ENCODE measurements around the gene ZNF358.
"Not testable (repeated sequence)": the region's sequence is repeated elsewhere in the genome, so short reads cannot be mapped to it uniquely, and the experiment has no call there.

The ZNF358 gene

DNA sequence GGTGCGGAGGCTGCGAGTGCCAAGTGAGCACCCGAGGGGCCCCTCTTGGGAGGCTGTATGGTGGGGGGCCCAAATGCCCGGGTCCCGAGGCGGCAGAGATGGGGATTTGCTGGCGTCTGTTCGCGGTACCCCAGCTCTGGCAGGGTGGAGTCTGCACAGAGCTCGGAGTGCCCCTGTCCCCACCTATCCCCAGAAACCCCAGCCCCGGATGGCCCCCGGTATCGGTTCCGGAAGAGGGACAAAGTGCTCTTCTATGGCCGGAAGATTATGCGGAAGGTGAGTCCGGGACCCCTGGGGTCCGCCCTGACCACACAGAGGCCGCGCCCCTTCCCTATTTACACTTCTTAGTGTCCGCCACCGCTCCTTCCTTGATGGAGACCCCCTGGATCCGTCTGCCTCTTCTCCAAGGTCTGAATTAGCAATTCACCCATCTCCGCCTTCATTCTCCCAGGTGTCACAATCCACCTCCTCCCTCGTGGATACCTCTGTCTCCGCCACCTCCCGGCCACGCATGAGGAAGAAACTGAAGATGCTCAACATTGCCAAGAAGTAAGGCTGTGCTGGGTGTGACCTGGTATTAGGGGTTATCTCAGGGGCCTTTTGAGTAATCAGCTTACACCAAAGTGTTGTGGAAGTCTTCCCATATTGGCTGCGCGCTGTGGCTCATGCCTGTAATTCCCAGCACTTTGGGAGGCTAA is 20.2 kb downstream of the ZNF358 start:
- DNase-seq (ENCODE audit: low spot score), result no peak

DNA sequence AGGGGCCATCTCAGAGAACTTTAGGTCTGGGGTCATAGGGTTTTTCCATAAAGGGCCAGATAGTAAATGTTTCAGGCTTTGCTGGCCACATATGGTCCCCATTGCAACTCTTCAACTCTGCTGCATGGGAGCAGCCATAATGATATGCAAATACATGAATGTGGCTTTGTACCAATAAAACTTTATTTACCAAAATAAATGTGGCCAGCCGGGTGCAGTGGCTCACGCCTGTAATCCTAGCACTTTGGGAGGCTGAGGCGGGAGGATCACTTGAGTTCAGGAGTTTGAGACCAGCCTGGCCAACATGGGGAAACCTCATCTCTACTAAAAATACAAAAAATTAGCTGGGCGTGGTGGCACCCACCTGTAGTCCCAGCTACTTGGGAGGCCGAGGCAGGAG is 23.1 kb downstream of the ZNF358 start:
- not testable (repeated sequence) for DNase-seq (ENCODE audit: low spot score)

GRCh38 chr19:7539827-7540425 is 24.0 kb downstream of the ZNF358 start:
- no peak for DNase-seq (ENCODE audit: low spot score)

GRCh38 chr19:7540761-7541474 is 25.0 kb downstream of the ZNF358 start:
- no peak for DNase-seq (ENCODE audit: low spot score)

DNA sequence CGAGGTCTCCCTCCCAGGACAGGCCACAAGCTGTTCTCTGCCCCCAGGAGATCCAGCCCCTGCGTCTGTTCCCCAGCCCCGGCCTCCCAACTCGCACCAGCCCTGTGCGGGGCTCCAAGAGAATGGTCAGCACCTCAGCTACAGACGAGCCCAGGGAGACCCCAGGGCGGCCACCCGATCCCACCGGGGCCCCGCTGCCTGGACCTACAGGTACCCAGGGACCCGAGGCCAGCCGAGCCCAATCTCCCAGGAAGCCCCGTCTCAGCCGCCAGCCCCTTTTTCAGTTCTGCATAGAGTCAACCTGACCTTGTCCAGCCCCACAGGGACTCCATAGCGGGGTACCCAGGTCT is 25.5 kb downstream of the ZNF358 start:
- DNase-seq (ENCODE audit: low spot score), result no peak

- DNase-seq (ENCODE audit: low spot score), result no peak
These were observed 26.0 kb downstream of the ZNF358 start for GRCh38 chr19:7541828-7542443.

DNA sequence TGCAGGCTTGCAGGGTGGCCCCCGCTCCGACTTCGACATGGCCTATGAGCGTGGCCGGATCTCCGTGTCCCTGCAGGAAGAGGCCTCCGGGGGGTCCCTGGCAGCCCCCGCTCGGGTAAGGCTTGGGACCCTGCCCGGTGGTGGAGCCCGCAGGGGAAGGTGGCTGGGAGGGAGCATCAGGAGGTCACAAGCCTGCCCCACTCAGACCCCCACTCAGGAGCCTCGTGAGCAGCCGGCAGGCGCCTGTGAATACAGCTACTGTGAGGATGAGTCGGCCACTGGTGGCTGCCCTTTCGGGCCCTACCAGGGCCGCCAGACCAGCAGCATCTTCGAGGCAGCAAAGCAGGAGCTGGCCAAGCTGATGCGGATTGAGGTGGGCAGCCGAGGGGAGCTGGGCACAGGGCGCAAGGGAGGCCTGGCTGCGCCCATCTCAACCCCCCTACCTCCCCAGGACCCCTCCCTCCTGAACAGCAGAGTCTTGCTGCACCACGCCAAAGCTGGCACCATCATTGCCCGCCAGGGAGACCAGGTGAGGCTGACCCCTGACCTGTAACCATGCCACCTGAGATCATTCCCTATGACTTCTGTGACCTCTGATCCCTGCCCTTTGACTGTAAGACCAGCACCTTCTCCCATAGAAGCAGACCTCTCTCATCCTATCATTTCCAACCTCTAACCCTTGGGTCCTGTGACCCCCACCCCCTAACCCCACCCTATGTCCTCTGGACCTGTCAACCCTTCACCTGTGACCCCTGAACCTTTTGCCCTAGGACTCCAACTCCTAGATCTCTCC is 26.8 kb downstream of the ZNF358 start:
- DNase-seq (ENCODE audit: low spot score), result no peak

- no peak for DNase-seq (ENCODE audit: low spot score)
These were observed 28.7 kb downstream of the ZNF358 start for GRCh38 chr19:7544626-7545025.

DNA sequence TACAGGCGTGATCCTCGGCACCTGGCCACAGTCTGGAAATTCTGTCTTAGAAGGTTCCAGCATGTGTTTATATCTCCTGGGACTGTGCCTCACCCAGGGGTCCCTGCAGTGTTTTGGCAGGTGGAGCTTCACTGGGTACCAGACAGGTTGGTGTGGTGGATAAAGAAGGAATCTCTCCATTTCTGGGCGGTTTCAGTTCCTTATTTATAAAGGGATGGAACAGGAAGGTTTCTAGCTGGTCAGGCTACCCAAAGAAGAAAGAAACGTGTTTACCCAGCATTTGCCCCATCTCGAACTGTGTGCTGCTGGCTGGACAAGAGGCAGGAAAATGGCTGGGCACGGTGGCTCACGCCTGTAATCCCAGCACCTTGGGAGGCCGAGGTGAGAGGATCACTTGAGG is 29.4 kb downstream of the ZNF358 start:
- DNase-seq (ENCODE audit: low spot score), result no peak

DNA sequence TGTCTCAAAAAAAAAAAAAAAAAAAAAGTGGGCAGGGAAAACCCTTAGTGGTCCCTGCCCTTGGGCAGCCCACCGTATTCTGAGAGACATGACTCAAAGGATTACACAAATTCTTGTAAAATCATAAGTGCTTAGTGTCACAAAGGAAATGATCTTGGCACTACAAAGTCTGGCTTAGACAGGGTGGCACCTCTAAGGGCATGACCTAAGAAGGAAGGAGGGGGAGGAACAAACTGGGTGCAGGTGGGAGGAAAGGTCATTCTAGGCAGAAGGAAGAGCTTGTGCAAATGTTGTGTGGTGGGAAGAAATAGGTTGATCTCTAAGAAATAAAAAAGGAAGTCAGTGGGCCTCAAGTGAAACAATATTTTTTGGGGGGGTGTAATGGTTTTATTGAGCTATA is 30.0 kb downstream of the ZNF358 start:
- DNase-seq (ENCODE audit: low spot score), result no peak

- no peak for DNase-seq (ENCODE audit: low spot score)
These were observed 31.3 kb downstream of the ZNF358 start for GRCh38 chr19:7547159-7547558.

DNA sequence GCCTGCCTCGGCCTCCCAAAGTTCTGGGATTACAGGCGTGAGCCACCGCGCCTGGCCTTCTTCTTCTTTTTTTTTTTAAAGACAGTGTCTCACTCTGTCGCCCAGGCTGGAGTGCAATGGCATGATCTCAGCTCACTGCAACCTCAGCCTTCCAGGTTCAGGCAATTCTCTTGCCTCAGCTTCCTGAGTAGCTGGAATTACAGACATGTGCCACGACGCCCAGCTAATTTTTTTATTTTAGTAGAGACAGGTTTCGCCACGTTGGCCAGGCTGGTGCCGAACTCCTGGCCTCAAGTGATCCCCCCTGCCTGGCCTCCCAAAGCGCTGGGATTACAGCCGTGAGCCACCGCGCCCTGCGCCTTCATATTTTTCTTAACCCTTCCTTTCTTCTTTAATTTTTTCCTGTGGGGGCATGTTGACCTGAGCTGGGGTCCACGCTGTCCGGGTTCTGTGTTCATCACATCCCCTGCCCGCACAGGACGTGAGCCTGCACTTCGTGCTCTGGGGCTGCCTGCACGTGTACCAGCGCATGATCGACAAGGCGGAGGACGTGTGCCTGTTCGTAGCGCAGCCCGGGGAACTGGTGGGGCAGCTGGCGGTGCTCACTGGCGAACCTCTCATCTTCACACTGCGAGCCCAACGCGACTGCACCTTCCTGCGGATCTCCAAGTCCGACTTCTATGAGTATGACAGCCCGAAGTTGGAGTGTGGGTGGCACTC is 33.7 kb downstream of the ZNF358 start:
- DNase-seq (ENCODE audit: low spot score), result no peak

GRCh38 chr19:7550169-7550770 is 34.4 kb downstream of the ZNF358 start:
- DNase-seq (ENCODE audit: low spot score), result no peak

GRCh38 chr19:7550987-7551761 is 35.3 kb downstream of the ZNF358 start:
- DNase-seq (ENCODE audit: low spot score), result no peak

DNA sequence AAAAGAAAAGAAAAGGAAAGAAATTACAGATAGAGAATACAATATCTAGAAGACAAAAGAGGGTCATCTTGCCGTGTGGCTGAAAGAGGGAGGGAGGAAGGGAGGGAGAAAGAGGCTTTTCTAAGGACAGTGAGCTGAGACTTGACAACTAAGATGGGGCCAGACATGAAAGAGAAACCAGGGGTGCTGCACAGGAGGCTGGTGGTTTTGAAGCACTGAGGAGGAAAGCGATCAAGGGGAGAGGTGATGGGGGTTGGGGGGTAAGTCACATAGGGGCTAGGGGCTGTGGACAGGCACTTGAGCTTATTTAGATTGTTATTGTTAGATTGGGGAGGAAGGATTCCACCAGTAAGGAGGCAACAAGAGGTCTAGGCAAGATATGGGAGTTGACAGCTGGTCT is 36.9 kb downstream of the ZNF358 start:
- no peak for DNase-seq (ENCODE audit: low spot score)

- DNase-seq (ENCODE audit: low spot score), result no peak
These were observed 38.7 kb downstream of the ZNF358 start for GRCh38 chr19:7554565-7554964.

DNA sequence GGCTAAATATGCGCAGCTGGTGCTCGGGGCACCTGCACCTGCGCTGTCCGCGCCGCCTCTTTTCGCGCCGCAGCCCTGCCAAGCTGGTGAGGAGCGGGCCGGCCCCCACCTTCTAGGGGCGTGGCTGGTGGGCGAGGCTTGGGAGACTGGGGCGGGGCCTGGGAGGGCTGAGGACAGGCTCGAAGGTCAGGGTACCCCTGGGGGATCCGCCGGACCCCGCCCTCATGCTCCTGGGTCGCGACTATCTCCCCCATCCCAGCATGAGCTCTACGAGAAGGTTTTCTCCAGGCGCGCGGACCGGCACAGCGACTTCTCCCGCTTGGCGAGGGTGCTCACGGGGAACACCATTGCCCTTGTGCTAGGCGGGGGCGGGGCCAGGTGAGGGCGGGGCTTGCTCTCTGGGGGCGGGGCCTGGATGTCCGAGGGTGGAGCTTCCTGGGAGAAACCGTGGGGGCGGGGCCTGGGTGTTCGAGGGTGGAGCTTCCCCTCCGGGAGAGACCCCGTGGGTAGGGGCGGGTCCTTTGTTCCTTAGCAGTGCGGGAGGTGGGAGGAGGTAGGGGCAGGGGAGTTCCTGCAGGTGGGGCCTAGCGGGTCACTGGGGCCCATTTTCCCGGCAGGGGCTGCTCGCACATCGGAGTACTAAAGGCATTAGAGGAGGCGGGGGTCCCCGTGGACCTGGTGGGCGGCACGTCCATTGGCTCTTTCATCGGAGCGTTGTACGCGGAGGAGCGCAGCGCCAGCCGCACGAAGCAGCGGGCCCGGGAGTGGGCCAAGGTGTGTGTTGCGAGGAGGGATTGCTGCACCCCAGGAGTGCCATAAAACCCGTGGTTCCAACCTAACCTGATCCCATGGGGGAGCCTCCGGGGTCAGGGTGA is 39.3 kb downstream of the ZNF358 start:
- DNase-seq (ENCODE audit: low spot score), result no peak

DNA sequence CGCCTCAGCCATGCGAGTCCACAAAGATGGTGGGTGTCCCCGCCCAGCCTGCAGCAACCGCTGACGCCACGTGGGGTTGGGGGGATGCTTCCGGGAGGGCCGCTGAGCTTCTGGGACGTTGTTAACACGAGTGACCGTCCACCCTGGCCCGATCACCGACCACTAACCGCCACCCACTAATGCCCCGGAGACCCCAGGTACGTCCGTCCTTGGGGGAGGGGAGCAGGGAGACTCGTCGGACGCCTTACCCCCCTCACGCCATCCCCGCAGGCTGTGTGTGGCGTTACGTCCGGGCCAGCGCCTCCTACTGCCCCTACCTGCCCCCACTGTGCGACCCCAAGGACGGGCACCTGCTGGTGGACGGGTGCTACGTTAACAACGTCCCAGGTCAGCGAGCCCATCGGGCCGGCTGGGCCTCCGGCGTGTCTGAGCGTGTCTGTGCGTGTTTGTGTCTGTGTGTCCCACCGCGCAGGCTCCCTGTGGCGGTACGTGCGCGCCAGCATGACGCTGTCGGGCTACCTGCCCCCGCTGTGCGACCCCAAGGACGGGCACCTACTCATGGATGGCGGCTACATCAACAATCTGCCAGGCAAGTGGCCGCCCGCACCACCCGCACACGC is 40.9 kb downstream of the ZNF358 start:
- no peak for DNase-seq (ENCODE audit: low spot score)

DNA sequence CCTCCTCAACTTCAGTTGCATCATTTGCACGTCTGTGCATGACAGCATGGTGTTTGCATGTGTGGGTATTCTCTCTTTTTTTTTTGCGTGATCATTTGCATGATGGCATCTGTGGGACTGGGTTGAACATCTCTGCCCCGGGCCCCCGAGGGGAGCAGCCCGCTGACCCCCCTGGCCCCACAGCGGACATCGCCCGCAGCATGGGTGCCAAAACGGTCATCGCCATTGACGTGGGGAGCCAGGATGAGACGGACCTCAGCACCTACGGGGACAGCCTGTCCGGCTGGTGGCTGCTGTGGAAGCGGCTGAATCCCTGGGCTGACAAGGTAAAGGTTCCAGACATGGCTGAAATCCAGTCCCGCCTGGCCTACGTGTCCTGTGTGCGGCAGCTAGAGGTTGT is 42.8 kb downstream of the ZNF358 start:
- no peak for DNase-seq (ENCODE audit: low spot score)

All from left forelimb (tissue), 1 donor.